ENCODE results near the gene XG.
"Not testable (repeated sequence)": the region's sequence is repeated elsewhere in the genome, so short reads cannot be mapped to it uniquely, and the experiment has no call there.

The XG gene

GRCh38 chrX:2751874-2752300 lies at the start of gene XG:
Gene XG (plus strand): TSS chrX:2752040. CDS start chrX:2752275, 235 bp downstream.
- WGBS (ENCODE audit: insufficient coverage, insufficient read length) = no CpG with 5 or more reads among the region's 11 CpGs
- H3K9me3 ChIP-seq (ENCODE audit: control insufficient read depth, insufficient read depth, low read length); DNase-seq (ENCODE audit: low read depth, low spot score); H3K36me3 ChIP-seq (ENCODE audit: control insufficient read depth, insufficient read depth, low read length); H3K27me3 ChIP-seq (ENCODE audit: control insufficient read depth, insufficient read depth, low read length); H3K4me1 ChIP-seq (ENCODE audit: control insufficient read depth, insufficient read depth, low read length); H3K4me3 ChIP-seq (ENCODE audit: low read length); H3K27ac ChIP-seq (ENCODE audit: low read length): not testable (repeated sequence)

GRCh38 chrX:2703991-2704369 lies 47.9 kb upstream of the XG start:
- H3K9me3 ChIP-seq (ENCODE audit: control insufficient read depth, insufficient read depth, low read length) = no peaks in the 10 kb centered on the region
- H3K4me1 ChIP-seq (ENCODE audit: control insufficient read depth, insufficient read depth, low read length) = peaks cover 7% of the 10 kb centered on the region
- no peaks in the 10 kb centered on the region for H3K27me3 ChIP-seq (ENCODE audit: control insufficient read depth, insufficient read depth, low read length)
- no peak for DNase-seq (ENCODE audit: low read depth, low spot score)
- WGBS (ENCODE audit: insufficient coverage, insufficient read length) = no CpG with 5 or more reads among the region's 14 CpGs
- no peak overlapping the region for H3K27ac ChIP-seq (ENCODE audit: low read length)
- no peaks in the 10 kb centered on the region for H3K36me3 ChIP-seq (ENCODE audit: control insufficient read depth, insufficient read depth, low read length)
- H3K4me3 ChIP-seq (ENCODE audit: low read length) = no peak overlapping the region

GRCh38 chrX:2705046-2705832 lies 46.6 kb upstream of the XG start:
- no CpG with 5 or more reads among the region's 18 CpGs for WGBS (ENCODE audit: insufficient coverage, insufficient read length)
- Histone ChIP-seq H3K9me3 (ENCODE audit: control insufficient read depth, insufficient read depth, low read length) (no peaks in the 10 kb centered on the region), H3K4me3 (ENCODE audit: low read length) (no peak overlapping the region), H3K27ac (ENCODE audit: low read length) (no peak overlapping the region), H3K36me3 (ENCODE audit: control insufficient read depth, insufficient read depth, low read length) (no peaks in the 10 kb centered on the region), H3K4me1 (ENCODE audit: control insufficient read depth, insufficient read depth, low read length) (peaks cover 11% of the 10 kb centered on the region), H3K27me3 (ENCODE audit: control insufficient read depth, insufficient read depth, low read length) (no peaks in the 10 kb centered on the region)
- no peak for DNase-seq (ENCODE audit: low read depth, low spot score)

GRCh38 chrX:2707334-2707760 lies 44.5 kb upstream of the XG start:
- no peaks in the 10 kb centered on the region for H3K27me3 ChIP-seq (ENCODE audit: control insufficient read depth, insufficient read depth, low read length)
- peaks cover 11% of the 10 kb centered on the region for H3K4me1 ChIP-seq (ENCODE audit: control insufficient read depth, insufficient read depth, low read length)
- no peaks in the 10 kb centered on the region for H3K36me3 ChIP-seq (ENCODE audit: control insufficient read depth, insufficient read depth, low read length)
- no peaks in the 10 kb centered on the region for H3K9me3 ChIP-seq (ENCODE audit: control insufficient read depth, insufficient read depth, low read length)
- no peak for DNase-seq (ENCODE audit: low read depth, low spot score)
- WGBS (ENCODE audit: insufficient coverage, insufficient read length) = no CpG with 5 or more reads among the region's 12 CpGs
- no peak overlapping the region for H3K4me3 ChIP-seq (ENCODE audit: low read length)
- no peak overlapping the region for H3K27ac ChIP-seq (ENCODE audit: low read length)

- H3K9me3 ChIP-seq (ENCODE audit: control insufficient read depth, insufficient read depth, low read length) = no peaks in the 10 kb centered on the region
- no peak overlapping the region for H3K27ac ChIP-seq (ENCODE audit: low read length)
- no peaks in the 10 kb centered on the region for H3K36me3 ChIP-seq (ENCODE audit: control insufficient read depth, insufficient read depth, low read length)
- WGBS (ENCODE audit: insufficient coverage, insufficient read length) = no CpG with 5 or more reads among the region's 6 CpGs
- H3K4me3 ChIP-seq (ENCODE audit: low read length) = no peak overlapping the region
- peaks cover 11% of the 10 kb centered on the region for H3K4me1 ChIP-seq (ENCODE audit: control insufficient read depth, insufficient read depth, low read length)
- no peak for DNase-seq (ENCODE audit: low read depth, low spot score)
- H3K27me3 ChIP-seq (ENCODE audit: control insufficient read depth, insufficient read depth, low read length) = no peaks in the 10 kb centered on the region
These were observed 43.8 kb upstream of the XG start for GRCh38 chrX:2708021-2708420.

- Histone ChIP-seq H3K27me3 (ENCODE audit: control insufficient read depth, insufficient read depth, low read length) (no peaks in the 10 kb centered on the region), H3K27ac (ENCODE audit: low read length) (no peak overlapping the region), H3K9me3 (ENCODE audit: control insufficient read depth, insufficient read depth, low read length) (no peaks in the 10 kb centered on the region), H3K4me1 (ENCODE audit: control insufficient read depth, insufficient read depth, low read length) (peaks cover 11% of the 10 kb centered on the region), H3K4me3 (ENCODE audit: low read length) (no peak overlapping the region), H3K36me3 (ENCODE audit: control insufficient read depth, insufficient read depth, low read length) (no peaks in the 10 kb centered on the region)
- no peak for DNase-seq (ENCODE audit: low read depth, low spot score)
- no CpG with 5 or more reads among the region's 10 CpGs for WGBS (ENCODE audit: insufficient coverage, insufficient read length)
These were observed 43.1 kb upstream of the XG start for GRCh38 chrX:2708592-2709188.

- WGBS (ENCODE audit: insufficient coverage, insufficient read length) = no CpG with 5 or more reads among the region's 9 CpGs
- Histone ChIP-seq H3K27me3 (ENCODE audit: control insufficient read depth, insufficient read depth, low read length) (no peaks in the 10 kb centered on the region), H3K27ac (ENCODE audit: low read length) (no peak overlapping the region), H3K4me3 (ENCODE audit: low read length) (no peak overlapping the region), H3K4me1 (ENCODE audit: control insufficient read depth, insufficient read depth, low read length) (peaks cover 9% of the 10 kb centered on the region; the same call in 1 of the 2 replicates), H3K36me3 (ENCODE audit: control insufficient read depth, insufficient read depth, low read length) (no peaks in the 10 kb centered on the region), H3K9me3 (ENCODE audit: control insufficient read depth, insufficient read depth, low read length) (no peaks in the 10 kb centered on the region)
- no peak for DNase-seq (ENCODE audit: low read depth, low spot score)
These were observed 42.3 kb upstream of the XG start for GRCh38 chrX:2709556-2709955.

GRCh38 chrX:2710041-2710840 lies 41.6 kb upstream of the XG start:
- no CpG with 5 or more reads among the region's 15 CpGs for WGBS (ENCODE audit: insufficient coverage, insufficient read length)
- H3K9me3 ChIP-seq (ENCODE audit: control insufficient read depth, insufficient read depth, low read length) = no peaks in the 10 kb centered on the region
- DNase-seq (ENCODE audit: low read depth, low spot score) = no peak
- H3K27ac ChIP-seq (ENCODE audit: low read length) = no peak overlapping the region
- no peaks in the 10 kb centered on the region for H3K36me3 ChIP-seq (ENCODE audit: control insufficient read depth, insufficient read depth, low read length)
- no peaks in the 10 kb centered on the region for H3K27me3 ChIP-seq (ENCODE audit: control insufficient read depth, insufficient read depth, low read length)
- H3K4me1 ChIP-seq (ENCODE audit: control insufficient read depth, insufficient read depth, low read length) = peaks cover 9% of the 10 kb centered on the region; the same call in 1 of the 2 replicates
- no peak overlapping the region for H3K4me3 ChIP-seq (ENCODE audit: low read length)

- H3K27ac ChIP-seq (ENCODE audit: low read length) = no peak overlapping the region
- H3K36me3 ChIP-seq (ENCODE audit: control insufficient read depth, insufficient read depth, low read length) = no peaks in the 10 kb centered on the region
- H3K9me3 ChIP-seq (ENCODE audit: control insufficient read depth, insufficient read depth, low read length) = no peaks in the 10 kb centered on the region
- no peaks in the 10 kb centered on the region for H3K27me3 ChIP-seq (ENCODE audit: control insufficient read depth, insufficient read depth, low read length)
- no CpG with 5 or more reads among the region's 2 CpGs for WGBS (ENCODE audit: insufficient coverage, insufficient read length)
- no peak for DNase-seq (ENCODE audit: low read depth, low spot score)
- H3K4me1 ChIP-seq (ENCODE audit: control insufficient read depth, insufficient read depth, low read length) = peaks cover 9% of the 10 kb centered on the region; the same call in 1 of the 2 replicates
- no peak overlapping the region for H3K4me3 ChIP-seq (ENCODE audit: low read length)
These were observed 40.4 kb upstream of the XG start for GRCh38 chrX:2711441-2711840.

GRCh38 chrX:2712428-2712827 lies 39.4 kb upstream of the XG start:
- peaks cover 8% of the 10 kb centered on the region; the same call in 1 of the 2 replicates for H3K4me1 ChIP-seq (ENCODE audit: control insufficient read depth, insufficient read depth, low read length)
- no peaks in the 10 kb centered on the region for H3K27me3 ChIP-seq (ENCODE audit: control insufficient read depth, insufficient read depth, low read length)
- no peak overlapping the region for H3K27ac ChIP-seq (ENCODE audit: low read length)
- H3K4me3 ChIP-seq (ENCODE audit: low read length) = no peak overlapping the region
- WGBS (ENCODE audit: insufficient coverage, insufficient read length) = no CpG with 5 or more reads among the region's 9 CpGs
- no peaks in the 10 kb centered on the region for H3K36me3 ChIP-seq (ENCODE audit: control insufficient read depth, insufficient read depth, low read length)
- no peaks in the 10 kb centered on the region for H3K9me3 ChIP-seq (ENCODE audit: control insufficient read depth, insufficient read depth, low read length)
- DNase-seq (ENCODE audit: low read depth, low spot score) = no peak
